ENCODE data around the gene BICDL2. TPM values are rescaled to one million over a fixed set of nuclear protein-coding genes. Genes with fewer than 3 reads are reported as not detected.

The BICDL2 gene
- polyA plus RNA-seq, 2 of the 4 experiments (the other 2 are of a cell fraction): not detected

- peak; percentile 78; the same call in 1 of the 2 replicates for TF ChIP-seq RFX5 (IDR thresholded peaks at IDR 0.05)
- no peak for TF ChIP-seq HOXB13 (CRISPR knock-in tag; IDR thresholded peaks at IDR 0.05; ENCODE audit: low read depth)
- TF ChIP-seq BCL3 (IDR thresholded peaks at IDR 0.05): no peak
- TF ChIP-seq HDAC2 (IDR thresholded peaks at IDR 0.05): no peak
- TF ChIP-seq PBX3 (IDR thresholded peaks at IDR 0.05): peak; percentile 76
- TF ChIP-seq ZFP36 (IDR thresholded peaks at IDR 0.05; ENCODE audit: borderline replicate concordance, partially characterized antibody): no peak
- TF ChIP-seq NPAS2 (CRISPR knock-in tag; IDR thresholded peaks at IDR 0.05; ENCODE audit: borderline replicate concordance): no peak
- TF ChIP-seq CHD4 (IDR thresholded peaks at IDR 0.05; ENCODE audit: borderline replicate concordance): no peak
- TF ChIP-seq, protein P1, sequence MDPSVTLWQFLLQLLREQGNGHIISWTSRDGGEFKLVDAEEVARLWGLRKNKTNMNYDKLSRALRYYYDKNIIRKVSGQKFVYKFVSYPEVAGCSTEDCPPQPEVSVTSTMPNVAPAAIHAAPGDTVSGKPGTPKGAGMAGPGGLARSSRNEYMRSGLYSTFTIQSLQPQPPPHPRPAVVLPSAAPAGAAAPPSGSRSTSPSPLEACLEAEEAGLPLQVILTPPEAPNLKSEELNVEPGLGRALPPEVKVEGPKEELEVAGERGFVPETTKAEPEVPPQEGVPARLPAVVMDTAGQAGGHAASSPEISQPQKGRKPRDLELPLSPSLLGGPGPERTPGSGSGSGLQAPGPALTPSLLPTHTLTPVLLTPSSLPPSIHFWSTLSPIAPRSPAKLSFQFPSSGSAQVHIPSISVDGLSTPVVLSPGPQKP (IDR thresholded peaks at IDR 0.05; ENCODE audit: low read depth, low read length): no peak
- no peak for TF ChIP-seq EHMT2 (IDR thresholded peaks at IDR 0.05; ENCODE audit: low read depth)
Observed at GRCh38 chr16:3003582-3004270, 33.0 kb downstream of the BICDL2 start (continued).

- Histone ChIP-seq H3K4me2 (no peak overlapping the region), H3K4me3 (no peak overlapping the region), H3K9me3 (no peaks in the 10 kb centered on the region), H3K4me1 (peaks cover 15% of the 10 kb centered on the region; the same call in 2 of the 3 replicates), H3K27ac (no peak overlapping the region)
- ATAC-seq: no peak
- no peak for DNase-seq (ENCODE audit: low read depth in 1 of 2, low spot score in 1 of 2)
- WGBS (ENCODE audit: missing lambda C conversion rate): 85% methylated on average over 10 of the region's 12 CpGs
- no peak for FAIRE-seq
- POLR2A ChIA-PET: interaction anchor here (9.6 kb wide), 1 partner anchor 20 kb away, joined by 107 read pairs; the partner anchor contains the start of genes HCFC1R1, THOC6 and TNFRSF12A
- CTCF ChIA-PET: interaction anchor here (0.9 to 14.8 kb wide), 9 partner anchors 9 to 57 kb away, joined by 3 to 214 read pairs (median 4); partner anchors contain the start of genes CLDN6, HCFC1R1, PKMYT1 and THOC6
- TF ChIP-seq, protein P2, sequence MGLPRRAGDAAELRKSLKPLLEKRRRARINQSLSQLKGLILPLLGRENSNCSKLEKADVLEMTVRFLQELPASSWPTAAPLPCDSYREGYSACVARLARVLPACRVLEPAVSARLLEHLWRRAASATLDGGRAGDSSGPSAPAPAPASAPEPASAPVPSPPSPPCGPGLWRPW (IDR thresholded peaks at IDR 0.05): no peak
- TF ChIP-seq EHMT2 (IDR thresholded peaks at IDR 0.05; ENCODE audit: low read depth): no peak
- TF ChIP-seq, protein P3, sequence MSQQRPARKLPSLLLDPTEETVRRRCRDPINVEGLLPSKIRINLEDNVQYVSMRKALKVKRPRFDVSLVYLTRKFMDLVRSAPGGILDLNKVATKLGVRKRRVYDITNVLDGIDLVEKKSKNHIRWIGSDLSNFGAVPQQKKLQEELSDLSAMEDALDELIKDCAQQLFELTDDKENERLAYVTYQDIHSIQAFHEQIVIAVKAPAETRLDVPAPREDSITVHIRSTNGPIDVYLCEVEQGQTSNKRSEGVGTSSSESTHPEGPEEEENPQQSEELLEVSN (IDR thresholded peaks at IDR 0.05; ENCODE audit: borderline replicate concordance, low read depth): no peak
Observed at GRCh38 chr16:3001316-3001715, 35.4 kb downstream of the BICDL2 start.

GRCh38 chr16:3000540-3000939 lies 36.2 kb downstream of the BICDL2 start:
- Histone ChIP-seq H3K4me2 (no peak overlapping the region), H3K4me1 (peaks cover 10% of the 10 kb centered on the region; the same call in 2 of the 3 replicates), H3K27ac (no peak overlapping the region), H3K9me3 (no peaks in the 10 kb centered on the region), H3K4me3 (no peak overlapping the region)
- ChIA-PET POLR2A (interaction anchor here (0.5 to 9.6 kb wide), 2 partner anchors 21 to 161 kb away, joined by 6 to 107 read pairs; partner anchors contain the start of genes HCFC1R1, THOC6 and TNFRSF12A), CTCF (interaction anchor here (0.7 to 14.8 kb wide), 10 partner anchors 9 to 81 kb away, joined by 3 to 214 read pairs (median 4); partner anchors contain the start of genes CLDN6, HCFC1R1, PKMYT1 and THOC6)
- ATAC-seq (no peak), FAIRE-seq (no peak), DNase-seq (ENCODE audit: low read depth in 1 of 2, low spot score in 1 of 2) (no peak)
- WGBS (ENCODE audit: missing lambda C conversion rate): 75% methylated on average over 2 of the region's 4 CpGs
- TF ChIP-seq MAFK (IDR thresholded peaks at IDR 0.05; ENCODE audit: partially characterized antibody) (no peak), RNF2 (IDR thresholded peaks at IDR 0.05; ENCODE audit: borderline replicate concordance, low read depth) (no peak), USF2 (IDR thresholded peaks at IDR 0.05) (no peak), SREBF2 (IDR thresholded peaks at IDR 0.05) (no peak), ZFP36 (IDR thresholded peaks at IDR 0.05; ENCODE audit: borderline replicate concordance, partially characterized antibody) (no peak), FOXS1 (CRISPR knock-in tag; IDR thresholded peaks at IDR 0.05) (no peak)
